Measurements from ENCODE around the gene HMCN1.

Gene HMCN1

GRCh38 chr1:185808631-185809030, 74.4 kb downstream of the HMCN1 start:
- peak; percentile 14 for DNase-seq

DNA sequence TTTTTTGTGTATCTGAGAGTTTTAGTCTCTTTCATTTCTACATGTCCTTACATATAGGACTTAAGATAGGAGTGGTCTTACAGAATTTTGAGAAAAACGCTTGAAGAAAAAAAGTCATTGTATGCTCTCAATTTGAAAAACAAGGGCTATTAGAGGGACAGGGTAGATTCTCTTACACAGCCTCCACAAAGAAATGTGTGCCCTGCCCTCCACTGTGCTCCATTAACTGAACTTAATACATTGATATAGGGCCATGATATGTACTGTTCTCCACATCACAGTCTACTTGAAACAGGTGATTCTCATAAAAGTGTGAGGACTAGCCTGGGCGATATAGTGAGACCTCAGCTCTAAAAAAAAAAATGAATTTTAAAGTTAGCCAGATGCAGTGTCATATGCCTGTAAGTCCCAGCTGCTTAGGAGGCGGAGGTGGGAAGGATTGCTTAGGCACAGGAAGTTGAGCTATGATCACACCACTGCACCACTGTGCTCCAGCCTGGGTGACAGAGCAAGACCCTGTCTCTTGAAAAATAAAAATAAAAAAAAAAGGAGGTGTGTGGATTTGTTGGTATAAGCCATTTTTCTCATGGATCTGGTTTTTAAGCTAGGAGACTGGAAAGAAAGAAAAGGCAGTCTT, 77.0 kb downstream of the HMCN1 start:
- DNase-seq: no peak

- DNase-seq: no peak
These were observed 78.7 kb downstream of the HMCN1 start for GRCh38 chr1:185812934-185813333.

DNA sequence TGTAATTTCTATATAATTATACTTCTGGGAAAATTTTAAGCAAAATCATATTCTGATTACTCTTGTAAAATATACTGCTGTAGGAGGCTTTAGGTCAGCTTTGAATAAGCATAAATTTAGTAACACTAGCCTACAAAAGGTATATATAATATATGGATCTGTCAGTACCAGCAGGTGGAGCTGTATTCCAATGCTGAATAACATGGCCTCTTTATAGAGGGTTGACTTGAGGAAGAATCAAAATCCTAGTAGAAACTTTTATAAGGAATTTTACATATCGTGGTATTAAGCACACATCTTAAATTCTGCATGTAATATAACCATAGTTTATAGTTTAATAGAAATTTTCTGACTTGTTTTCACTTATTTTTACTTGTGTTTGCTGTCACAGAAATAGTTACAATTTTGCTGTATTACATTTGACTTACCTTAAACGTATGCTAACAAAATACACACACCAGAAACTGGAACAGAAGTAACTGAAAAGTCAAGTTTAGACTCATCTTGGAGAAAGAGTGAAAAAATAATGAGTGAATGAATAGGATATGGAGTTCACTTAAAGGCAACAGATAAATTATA, 79.3 kb downstream of the HMCN1 start:
- peak; percentile 59 for DNase-seq

GRCh38 chr1:185816460-185816859, 82.3 kb downstream of the HMCN1 start:
- DNase-seq: peak; percentile 28

GRCh38 chr1:185819798-185820197, 85.6 kb downstream of the HMCN1 start:
- no peak for DNase-seq

GRCh38 chr1:185821612-185822385, 87.6 kb downstream of the HMCN1 start:
- DNase-seq: peak; percentile 5

- no peak for DNase-seq
These were observed 89.3 kb downstream of the HMCN1 start for GRCh38 chr1:185823467-185823866.

DNA sequence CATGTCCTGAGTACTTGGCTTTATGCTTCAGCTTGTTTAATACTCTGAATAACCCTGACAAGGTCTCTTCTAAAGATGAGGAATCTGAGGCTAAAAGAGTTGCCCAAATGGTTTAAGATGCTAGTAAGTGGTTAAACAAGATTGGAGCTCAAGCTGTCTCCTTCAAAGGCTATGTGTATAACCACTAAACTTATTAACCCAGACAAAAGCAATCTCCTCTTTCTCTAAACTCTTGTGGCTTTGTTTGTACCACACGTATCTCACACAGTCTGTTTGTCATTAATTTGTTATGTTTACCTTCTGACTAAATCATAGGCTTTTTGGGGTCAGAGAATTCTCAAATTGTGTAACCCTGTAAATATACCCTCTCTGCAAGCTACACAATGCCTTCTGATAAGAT, 89.9 kb downstream of the HMCN1 start:
- no peak for DNase-seq

- DNase-seq: no peak
These were observed 91.4 kb downstream of the HMCN1 start for GRCh38 chr1:185825556-185825955.

DNA sequence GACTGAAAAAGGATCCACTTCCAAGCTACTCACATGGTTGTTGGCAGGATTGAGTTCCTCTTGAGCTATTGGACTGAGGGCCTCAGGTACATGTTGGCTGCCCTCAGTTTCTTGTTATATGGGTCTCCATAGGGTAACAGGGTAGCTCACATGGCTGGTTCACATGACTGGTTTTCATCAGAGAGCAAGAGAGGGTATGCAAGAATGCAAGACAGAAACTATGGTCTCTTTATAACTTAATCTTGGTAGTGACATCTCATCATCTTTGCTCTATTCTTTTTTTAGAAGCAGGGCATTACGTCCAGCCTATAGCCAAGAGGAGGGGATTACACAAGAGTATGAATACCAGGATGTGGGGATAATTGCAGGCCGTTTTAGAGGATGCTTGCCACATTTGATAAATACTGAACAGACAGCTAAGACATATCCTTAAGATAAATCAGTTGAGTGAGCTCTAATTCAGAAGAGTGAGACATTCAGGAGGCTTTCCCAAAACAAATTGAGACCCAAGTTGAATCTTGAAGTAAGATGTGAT, 100.2 kb downstream of the HMCN1 start:
- no peak for DNase-seq

DNA sequence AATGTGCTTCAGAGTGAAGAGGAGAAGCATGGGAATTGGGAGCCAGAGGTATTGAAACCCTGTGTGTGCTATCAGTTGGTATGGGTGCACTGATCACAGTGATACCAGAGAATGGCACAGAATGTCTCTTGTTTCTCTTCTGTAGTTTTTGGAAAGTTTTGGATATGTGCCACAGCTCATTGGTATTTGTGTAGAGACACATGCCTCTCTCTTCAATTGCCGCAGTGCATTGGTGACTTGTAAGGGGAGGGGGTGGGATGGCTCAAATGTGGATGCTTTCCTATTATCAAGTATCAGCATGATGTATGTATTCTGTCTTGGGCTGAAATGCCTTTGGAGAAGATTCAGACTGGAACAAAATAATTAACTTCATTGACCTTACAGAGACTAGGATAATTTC, 101.0 kb downstream of the HMCN1 start:
- DNase-seq: no peak

DNA sequence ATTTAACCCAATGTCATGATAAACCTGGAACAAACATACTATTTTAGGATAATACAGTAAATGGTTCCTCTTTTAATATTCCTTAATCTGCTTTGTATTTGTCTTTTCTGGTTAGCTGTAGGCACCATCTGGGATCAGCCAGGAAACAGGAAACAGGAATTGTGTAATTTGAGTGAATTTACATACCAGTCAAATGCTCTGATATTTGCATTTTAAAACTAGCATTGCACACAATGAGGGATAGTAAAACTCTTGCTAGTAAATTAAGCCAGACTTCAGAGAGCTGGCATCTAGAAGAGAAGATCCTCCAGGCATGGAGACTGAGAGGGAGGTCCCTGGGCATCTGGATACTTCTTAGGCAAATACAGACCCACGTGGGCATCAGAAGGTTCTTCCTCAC, 103.5 kb downstream of the HMCN1 start:
- no peak for DNase-seq

DNA sequence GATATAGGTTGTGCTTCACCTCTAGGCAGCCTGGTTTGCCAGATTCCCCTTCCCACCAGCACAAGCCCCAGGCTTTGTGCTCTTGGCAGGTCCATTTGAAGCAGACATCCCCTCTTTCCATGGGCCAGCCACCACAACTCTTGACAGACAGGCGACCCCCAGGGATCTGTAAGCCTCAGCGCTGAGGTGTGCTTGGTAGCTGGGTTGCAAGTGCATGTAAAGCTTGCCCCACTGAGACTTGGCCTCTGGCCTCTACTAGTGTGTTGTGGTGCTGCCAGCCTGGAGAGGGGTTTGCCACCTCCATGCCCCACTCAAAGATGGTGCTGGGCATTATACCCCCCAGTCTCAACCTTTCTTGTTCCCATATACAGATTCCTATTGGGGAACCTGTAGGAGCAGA, 103.9 kb downstream of the HMCN1 start:
- DNase-seq: no peak

DNA sequence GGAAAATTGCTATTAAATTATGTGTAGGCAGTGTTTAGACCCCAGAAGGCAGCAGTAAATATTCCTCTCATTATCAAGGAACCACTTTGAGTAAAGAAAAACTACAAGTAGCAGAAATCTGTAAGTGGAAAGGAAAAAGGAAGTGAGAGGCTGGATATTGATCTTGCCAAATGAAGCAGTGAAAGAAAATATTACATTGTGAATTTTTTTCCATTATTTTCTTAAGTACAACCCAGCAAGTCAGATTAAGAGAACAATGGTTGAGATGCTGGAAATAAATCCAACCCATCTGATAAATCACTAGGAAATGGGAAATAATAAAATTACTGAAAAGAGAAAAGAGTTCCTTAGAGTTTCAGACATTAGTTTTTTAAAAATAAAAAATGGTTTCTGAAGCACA, 106.7 kb downstream of the HMCN1 start:
- no peak for DNase-seq

GRCh38 chr1:185843297-185843869, 109.2 kb downstream of the HMCN1 start:
- no peak for DNase-seq

DNA sequence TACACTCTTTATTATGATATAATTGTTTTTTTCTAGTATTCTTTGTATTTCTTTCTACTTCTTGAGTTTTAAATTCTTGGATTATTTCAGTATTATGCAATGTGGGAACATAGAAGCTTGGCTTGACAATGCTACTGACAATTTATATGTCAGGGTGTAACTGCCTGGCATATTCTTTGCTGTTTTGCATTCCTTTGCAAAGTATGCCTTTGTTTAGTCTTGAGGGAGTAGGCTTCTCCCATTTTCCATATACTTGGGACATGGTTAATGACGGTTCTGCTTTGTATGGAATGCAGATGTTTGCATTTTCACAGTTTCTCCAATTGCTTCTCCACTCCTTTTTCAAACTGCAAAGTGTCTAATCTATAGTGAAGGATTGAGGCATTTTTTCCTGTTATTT, 109.8 kb downstream of the HMCN1 start:
- no peak for DNase-seq

DNA sequence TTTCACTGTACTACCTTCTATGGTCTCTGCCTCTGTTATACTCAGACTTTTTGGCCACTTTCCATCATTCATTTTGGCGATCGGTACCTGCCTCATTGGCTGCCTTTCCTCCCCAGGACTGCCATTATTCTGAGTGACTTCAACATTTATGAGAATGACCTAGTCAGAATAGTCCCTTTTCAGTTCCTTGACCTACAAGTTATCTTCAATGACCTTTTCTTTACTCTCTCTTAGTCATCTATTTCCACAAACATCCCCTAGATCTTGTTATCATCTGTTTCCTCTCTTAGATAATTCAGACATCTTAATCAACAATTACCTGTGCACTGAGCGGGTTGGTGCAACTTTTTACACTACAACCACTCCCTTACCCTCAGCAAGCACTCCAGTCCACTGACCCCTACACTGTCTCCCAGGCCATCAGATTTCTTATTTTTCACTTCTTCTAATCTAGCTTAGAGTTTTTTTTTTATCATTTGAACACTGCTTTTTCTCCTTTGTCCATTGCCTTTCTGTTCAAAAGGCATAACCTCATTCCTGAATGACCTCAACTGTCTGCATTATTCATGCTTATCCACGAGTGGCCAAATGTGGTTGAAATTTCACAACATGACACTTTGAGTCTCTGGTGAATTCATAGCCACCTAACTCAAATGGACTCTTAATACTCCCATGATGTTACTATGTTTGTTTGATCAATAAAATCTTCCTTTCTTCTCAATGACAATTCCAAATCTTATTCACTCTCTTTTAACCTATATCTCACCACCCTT, 112.7 kb downstream of the HMCN1 start:
- peak; percentile 29 for DNase-seq

- DNase-seq: no peak
These were observed 114.8 kb downstream of the HMCN1 start for GRCh38 chr1:185849014-185849413.

- DNase-seq: peak; percentile 55
These were observed 116.2 kb downstream of the HMCN1 start for GRCh38 chr1:185850366-185850765.

GRCh38 chr1:185853739-185854138, 119.5 kb downstream of the HMCN1 start:
- peak; percentile 81 for DNase-seq

DNA sequence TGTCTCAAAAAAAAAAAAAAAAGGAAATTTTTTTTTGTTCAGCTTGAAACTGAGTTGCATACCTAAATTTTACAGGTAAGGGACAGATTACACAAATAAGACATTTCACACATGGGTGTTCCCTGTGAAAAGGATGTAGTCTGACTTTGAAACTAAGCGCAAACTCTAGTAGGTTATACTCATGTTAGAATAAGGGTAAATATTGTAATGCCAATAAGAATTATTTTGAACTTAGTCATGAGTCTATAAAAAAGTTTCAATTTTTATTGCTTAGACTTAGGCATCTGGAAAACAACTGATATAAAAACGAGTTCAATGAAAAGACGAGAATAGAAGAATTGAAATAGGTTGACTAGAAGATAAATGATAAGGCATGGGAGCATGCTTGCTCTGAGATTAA, 122.3 kb downstream of the HMCN1 start:
- no peak for DNase-seq

DNA sequence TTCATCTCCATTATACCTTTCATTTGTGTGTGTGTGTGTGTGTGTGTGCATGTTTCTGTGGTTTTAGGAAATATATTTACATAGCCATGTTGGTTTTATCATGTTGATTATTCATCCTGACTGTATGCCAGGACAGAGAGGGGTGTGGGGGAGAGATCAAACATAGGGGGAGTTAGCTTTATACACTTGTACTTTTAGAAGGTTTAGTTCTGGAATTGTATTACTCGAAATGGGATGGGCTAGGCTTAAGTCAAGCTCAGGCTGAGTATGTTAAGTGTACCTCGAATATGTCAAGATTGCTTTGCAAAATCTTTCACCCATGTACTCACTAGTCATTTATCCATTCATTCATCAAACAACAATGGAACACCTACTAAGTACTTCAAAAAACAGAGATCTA, 123.3 kb downstream of the HMCN1 start:
- peak; percentile 14 for DNase-seq
